ENCODE results near the gene NXPE4.

- TF ChIP-seq POLR2A (IDR thresholded peaks at IDR 0.05; ENCODE audit: control extremely low read depth in 1 of 2, low read depth in 2 of 2, low read length in 2 of 2) (no peak), JUND (IDR thresholded peaks at IDR 0.05; ENCODE audit: low read length) (no peak), EZH2 (IDR thresholded peaks at IDR 0.05; ENCODE audit: low read depth, low read length, severe bottlenecking) (no peak), CHD7 (IDR thresholded peaks at IDR 0.05; ENCODE audit: insufficient replicate concordance, low read length) (no peak), USF2 (IDR thresholded peaks at IDR 0.05; ENCODE audit: low read length) (no peak), CTCF (IDR thresholded peaks at IDR 0.05; ENCODE audit: control extremely low read depth in 1 of 3, insufficient read depth in 1 of 3, low read depth in 1 of 3, low read length in 3 of 3) (no peak), PHF8 (conservative IDR thresholded peaks at IDR 0.05; ENCODE audit: low read depth, low read length) (no peak)
Observed at GRCh38 chr11:114604179-114604813, 8.7 kb upstream of the NXPE4 start.

All from H1 (cell line).